GM21390 (cell line): Measurements from ENCODE around the gene UROC1.

ENCODE experiments used
- ATAC-seq: cut with Tn5 transposase; IDR thresholded peaks from one replicate; pipeline ENCODE4 v1.9.1; 2021; ENCODE audit not compliant: unreplicated experiment

Gene UROC1

DNA sequence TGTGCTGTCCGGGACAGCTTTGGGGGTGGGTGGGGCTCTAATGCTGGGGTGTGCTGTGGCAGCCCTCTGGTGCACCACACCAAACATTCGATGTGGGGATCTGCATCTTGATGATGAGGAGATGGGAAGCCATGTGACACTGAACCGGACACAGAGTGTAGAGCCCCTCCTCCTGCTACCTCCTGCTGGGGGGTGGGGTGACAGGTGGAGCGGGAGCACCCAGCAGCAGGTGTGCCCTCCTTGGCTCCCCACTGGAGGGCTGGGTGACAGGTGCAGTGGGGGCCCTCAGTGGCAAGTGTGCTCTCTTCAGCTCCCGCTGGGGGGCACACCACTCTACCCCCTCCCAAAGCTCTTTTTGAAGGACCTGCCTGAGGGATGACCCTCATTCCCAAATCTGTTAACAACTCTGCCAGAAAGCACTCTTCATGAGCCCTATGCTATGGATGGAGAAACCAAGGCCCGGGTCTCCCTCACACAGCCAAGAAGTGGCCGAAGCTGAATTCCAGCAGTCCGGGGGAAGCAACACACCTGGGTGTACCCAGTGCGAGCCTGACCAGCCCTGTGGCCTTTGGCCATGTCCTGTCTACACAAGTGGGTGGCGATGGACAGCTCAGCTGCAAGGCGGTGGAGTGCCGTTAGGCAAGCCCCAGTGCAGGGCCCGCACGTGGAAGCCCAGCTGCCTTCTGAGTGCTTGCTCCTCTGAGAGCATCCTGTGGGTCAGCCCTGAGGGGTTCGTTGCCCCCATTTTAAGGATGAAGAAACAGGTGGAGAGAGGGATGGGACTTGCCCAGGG lies 609 bp upstream of the UROC1 start:
- ATAC-seq: no peak

DNA sequence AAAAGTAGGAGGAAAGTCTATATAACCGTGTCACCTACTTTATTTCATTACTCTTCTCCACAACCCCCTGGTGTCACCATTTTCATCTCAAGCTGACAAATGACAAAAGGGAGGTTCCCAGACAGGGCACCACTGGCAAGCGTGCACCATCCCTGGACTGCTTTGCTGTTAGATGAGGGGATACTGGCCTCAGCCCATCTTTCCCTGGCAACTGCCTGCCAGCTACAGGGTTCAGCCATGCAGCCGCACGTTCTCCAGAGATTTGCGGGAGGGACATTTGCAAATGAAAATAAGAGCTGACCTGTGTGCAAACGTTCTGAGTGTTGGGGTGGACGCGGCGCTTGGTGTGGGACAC lies 660 bp downstream of the UROC1 start:
- ATAC-seq: no peak

DNA sequence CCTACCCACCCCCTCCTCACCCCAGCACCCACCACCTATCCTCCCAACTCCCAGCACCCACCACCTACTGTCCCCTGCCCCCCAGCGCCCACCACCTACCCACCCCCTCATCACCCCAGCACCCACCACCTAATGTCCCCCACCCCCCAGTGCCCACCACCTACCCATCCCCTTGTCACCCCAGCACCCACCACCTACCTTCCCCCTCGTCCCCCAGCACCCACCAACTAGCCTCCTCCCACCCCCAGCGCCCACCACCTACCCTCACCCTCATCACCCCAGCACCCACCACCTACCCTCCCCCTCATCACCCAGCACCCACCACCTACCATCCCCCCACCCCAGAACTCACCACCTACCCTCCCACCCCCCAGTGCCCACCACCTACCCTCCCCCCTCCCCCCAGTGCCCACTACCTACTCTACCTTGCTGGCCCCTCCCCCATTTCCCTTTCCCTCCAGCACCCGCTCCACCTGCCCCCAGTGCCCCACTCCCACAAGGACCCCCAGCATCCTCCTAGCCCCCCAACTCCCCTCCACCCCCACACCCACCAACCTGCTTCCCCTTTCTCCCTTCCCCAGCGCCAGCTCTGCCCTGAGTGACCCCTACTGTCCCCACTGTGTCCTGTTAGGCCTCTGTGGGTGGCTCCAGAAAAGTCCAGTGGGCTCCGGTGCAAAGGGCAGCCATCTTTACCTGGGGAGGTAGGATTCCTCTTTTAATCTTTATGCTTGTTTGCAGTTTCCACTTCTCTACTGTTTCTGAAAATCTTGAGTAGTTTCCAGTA lies 1.2 kb downstream of the UROC1 start:
- no peak for ATAC-seq

DNA sequence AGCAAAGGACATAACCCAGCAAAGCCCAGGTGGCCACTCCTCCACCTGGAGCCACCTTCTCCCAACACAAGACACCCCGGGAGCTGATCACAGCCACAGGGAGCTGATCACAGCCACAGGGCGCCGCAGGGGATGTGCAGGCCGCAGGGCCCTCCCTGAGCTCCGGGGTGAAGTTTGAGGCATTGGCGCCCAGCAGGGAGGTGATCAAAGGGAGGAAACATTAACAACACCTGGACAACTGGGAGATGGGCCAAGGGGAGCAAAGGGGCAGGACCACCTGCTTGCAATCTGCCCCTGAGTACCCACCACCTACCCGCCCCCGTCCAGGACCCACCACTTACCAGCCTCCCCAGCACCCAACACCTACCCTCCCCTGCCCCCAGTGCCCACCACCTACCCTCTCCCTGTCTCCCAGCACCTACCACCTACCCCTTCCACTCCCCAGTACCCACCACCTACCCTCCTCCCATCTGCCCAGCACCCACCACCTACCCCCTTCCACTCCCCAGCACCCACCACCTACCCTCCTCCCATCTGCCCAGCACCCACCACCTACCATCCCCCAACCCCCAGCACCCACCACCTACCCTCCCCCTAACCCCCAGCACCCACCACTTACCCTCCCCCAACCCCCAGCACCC lies 2.4 kb downstream of the UROC1 start:
- no peak for ATAC-seq

DNA sequence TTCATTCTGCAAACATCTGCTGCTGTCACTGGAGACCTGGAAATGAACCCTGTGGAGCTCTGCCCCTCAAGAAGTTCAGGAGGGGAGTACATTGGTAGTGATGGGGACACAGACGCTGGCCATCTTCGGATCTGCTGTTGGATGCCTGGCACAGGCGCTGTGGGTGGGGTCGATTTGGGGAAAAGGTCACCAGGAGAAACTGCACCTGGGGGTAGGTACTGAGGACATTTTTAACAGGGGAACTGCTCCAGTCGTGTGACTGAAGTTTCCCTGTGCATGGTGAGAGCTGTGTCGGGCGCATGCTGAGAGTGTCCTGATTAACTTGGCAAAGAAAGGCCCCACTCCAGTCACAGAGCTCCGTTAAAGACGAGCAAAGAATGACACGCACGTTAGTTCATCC lies 3.4 kb downstream of the UROC1 start:
- no peak for ATAC-seq

DNA sequence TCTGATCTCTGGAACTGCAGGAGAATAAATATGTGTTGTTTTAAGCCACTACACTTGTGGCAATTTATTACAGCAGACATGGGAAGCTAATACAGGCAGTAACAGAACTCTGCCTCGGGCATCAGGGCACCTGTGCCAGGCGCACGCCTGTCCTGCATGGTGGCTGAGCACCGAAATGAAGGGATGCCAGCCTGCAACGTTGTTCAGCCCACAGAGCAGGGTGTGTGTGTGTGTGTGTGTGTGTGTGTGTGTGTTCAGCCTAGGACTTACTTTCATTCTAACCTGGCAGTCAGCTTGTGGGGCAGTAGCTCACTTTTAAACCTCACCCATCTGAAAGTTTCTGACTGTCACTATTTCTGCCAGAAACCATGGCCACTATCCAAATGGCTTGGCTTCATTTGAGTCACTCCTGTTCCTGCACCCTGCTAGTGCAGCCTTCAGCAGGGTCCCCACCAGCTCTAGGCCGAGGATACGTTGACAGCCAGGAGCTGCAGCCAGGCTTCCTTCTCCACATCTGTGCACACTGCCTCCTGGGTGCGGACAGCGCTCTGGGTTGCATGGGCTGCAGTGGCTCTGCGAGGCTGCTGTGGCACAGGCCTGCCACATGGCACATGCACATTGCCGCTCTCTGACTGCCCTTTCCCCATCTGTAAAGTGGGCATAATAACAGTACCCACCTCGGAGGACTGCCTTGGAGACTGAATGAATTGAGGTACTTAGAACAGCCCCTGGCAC lies 4.5 kb downstream of the UROC1 start:
- no peak for ATAC-seq

DNA sequence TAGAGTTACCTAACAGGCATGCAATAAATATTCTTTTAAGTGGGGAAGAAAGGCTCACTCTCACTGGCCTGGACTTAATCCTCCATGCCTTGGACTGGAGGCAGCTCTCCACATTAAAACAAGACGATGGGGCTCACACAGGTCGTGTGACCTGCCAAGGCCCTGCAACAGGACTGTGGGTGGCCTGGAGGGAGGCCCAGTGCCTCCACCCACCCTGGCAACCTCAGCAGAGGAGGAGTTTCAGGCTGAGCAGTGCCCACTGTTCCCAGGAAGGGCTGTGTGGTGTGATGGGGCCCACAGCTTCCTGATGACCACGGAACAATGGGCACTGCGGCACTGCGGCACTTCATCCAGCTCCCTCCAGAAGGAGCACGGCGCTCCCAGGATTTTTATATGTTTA lies 5.5 kb downstream of the UROC1 start:
- ATAC-seq: no peak

DNA sequence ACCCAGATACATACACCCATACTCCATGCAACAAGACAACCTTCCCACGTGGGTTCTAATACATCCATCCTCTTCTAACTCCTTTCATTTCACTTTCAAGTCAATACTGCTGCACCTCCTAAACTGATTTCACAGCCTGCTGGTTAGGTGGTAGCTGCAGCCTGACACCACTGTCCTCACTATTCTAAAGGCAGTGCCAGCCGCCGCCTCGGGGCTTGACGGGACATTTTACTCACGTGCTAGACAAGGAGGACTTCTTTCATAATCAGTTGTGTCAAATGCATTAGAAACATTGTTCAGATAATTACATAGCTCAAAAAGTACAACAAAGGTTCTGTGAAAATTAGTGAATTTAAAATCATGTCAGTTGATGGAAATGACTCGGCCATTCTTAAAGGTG lies 6.3 kb downstream of the UROC1 start:
- ATAC-seq: no peak

DNA sequence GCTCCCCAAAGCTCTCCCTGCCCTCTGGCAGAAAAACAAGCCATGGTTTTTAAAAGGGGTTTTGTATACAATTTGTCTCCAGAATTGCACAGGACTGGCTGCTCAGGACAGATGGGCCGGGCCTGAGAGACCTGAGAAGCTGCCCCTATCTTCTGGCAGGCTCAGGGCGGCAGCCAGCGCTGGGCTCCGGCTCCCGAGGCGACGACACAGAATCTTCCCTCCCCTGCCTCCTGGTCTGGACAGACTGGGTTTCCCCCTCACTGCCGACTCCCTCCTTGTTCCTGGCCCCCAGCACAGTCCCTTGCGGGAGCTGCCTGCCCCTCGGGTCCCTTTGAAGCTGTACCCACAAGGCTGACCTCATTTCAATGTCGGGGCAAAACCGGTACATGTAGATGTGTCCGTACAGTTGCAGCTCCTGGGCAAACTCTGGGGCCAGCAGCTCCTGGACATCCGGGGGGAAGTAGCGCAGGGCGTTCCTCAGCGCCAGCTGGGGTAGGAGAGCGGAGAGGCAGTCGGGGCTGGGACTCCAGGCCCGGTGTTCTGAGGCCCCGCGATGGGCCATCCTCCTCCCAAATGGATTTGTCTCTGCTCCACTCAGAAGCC lies 7.2 kb downstream of the UROC1 start:
- ATAC-seq: no peak

DNA sequence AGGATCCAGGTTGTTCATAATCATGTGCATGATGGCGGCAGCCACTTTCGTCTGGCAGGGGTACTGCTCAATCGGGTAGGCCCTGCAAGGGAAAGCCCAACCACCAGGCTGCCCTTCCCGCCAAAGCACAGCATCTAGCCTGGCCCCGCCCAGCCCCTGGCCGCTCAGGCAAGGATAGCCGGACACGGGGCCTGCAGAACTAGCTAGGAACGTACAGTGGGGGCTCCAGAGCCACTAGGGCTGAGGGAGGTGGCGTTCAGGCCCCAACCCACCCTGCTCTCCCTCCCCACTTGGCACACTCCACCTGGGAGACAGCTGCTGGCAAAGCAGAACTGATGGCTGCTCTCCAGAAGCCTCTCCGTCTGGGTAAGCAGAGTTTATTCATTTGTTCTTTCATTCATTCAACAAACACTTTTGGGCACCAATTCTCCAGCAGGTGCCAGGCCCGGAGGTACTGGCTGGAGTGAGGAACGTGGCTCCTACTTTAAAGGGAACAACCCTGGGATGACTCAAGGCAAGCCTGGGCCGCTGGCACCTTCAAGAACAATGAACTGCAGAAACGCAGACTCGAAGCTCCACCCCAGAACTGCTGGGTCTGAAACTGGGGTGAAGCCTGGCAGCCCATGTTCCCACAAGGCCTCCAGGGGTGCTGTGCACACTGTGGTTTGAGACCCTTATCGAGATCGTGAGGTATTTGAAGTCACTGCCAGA lies 7.8 kb downstream of the UROC1 start:
- no peak for ATAC-seq

DNA sequence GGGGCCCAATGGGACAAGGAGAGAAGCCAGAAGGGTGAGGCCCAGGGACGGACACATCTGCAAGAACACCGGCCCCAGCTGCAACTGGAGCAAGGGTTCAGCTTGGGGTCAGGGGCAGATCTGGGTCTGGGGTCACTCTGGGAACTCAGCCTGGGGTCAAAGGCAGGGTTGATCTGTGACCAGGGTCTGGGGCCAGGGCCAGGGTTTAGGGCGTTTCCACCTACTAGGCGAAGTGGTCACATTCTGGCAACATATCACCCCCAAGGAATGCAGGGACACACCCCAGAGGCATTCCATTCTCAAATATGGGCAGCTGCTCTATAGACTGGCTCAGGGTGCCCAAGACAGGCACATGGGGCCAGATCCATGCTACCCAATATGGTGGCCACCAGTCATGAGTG lies 9.0 kb downstream of the UROC1 start:
- ATAC-seq: no peak

DNA sequence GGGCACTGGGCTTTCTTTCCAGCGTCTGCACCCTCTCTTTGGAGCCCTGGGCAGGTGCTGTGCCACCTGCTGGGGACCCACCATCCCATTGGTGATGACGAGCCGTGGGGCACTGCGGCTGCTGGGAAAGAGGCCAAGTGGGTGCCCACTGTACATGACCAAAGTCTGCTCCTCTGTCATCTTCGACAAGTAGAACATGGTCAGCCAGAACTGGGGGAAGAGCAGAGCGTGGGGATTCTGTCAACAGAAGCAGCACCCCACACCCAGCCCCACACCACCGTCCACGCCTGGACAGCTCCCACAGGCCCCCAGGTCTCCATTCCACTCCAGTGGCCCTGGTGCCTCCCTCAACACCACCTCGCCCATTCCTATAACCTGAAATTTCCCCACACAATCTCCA lies 9.7 kb downstream of the UROC1 start:
- no peak for ATAC-seq

DNA sequence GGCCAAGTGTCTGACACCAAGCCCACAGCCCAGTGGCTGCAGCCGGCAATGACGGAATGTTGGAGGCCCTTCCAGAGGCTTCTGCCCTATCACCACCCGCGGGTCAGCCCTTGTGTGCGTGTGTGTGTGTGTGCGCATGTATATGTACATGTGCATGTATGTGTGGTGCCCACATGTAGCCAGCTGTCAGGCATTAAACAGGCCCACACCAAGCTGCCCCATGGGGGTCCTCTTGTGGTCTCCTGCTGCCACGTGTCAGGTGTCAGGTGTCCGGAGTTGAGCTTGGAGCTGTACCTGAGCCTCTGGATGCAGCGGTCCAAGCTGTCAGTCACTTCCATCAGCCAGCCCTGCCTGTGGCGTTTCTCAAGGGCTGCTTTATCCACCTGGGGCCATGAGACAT lies 13.9 kb downstream of the UROC1 start:
- no peak for ATAC-seq

DNA sequence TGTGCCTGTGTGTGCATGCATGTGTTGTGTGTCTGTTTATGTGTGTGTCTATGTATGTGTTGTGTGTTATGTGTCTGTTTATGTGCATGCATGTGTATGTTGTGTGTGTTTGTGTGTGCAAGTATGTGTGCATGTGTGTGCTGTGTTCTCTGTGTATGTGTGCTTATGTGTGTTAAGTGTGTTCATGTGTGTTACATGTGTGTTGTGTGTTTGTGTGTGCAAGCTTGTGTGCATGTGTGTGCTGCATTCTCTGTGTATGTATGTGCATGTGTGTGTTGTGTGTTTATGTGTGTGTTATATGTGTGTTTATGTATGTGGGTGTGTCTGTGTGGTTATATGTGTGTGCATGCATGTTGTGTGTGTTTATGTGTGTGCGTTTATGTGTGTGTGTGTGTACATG lies 14.9 kb downstream of the UROC1 start:
- no peak for ATAC-seq

DNA sequence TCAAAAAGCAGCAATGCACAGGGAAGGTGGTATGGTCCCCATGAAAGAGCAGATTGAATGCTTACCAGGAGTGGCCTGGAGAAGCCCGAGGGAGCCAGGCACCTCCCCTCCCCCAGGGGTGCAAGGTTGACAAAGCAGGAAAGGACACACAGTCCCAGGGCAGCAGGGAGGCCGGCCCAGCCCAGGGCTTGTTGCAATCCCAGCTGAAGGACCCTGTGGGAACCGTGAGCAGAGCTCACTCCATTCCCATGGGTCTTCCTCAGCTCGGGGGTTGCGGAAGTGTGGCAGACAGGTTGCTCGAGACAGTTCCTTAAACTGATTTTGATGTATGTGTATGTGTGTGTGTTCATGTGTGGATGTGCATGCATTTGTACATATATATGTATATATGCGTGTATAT lies 15.8 kb downstream of the UROC1 start:
- ATAC-seq: no peak

DNA sequence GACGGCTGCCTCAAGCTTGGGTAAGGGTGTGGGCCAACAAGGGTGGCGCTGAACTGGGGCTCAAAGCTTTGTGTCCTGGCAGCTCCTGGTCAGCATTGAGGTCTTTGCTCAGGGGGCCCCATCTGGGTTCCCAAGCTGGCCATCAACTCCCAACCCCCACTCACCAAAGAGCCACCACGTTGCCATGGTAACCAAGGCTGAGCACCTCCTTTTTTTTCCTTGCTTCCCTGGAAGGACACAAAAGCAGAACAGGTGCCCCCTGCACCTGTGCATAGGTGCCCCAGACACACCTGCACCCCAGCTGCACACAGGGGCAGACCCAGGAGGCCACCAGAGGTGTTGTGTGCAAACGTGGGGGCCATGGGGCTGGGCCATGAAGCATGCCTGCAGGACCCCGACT lies 16.5 kb downstream of the UROC1 start:
- ATAC-seq: no peak

DNA sequence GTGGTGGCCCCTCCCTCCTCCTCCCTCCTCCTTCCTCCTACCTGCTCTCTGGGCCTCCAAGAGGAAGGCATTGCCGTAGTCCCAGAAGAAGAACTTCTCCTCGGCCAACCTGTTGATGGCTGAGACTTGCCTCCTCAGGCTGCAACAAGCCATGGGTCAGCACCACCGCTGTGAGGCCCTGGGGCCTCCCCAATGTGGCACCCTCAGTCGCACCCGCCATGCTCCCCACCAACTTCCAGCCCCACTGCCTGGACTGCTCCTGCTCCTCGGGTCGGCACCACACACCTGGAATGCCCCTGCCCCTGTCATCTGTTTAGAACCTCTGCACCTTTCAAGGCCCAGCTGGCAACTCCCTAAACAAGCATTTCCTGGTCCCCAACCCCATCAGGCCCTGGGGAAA lies 17.6 kb downstream of the UROC1 start:
- no peak for ATAC-seq

DNA sequence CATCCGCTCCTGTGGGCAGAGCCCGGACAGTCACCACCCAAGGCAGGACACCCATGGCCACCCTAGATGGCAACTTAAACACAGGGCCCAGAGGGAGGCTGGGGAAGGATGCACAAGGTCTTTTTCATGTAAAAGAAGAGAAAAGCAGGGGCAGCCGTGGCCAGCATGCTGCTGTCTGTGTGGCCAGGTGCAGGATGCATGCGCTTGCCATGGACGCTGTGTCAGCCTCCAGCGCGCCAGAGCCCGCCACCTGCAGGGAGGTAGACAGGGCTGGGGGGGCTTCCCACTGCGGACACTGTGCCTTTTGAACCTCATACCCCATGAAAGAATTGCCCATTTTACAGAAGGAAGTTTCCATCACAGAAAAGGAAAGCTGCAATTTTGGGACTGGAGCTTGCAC lies 18.2 kb downstream of the UROC1 start:
- no peak for ATAC-seq

DNA sequence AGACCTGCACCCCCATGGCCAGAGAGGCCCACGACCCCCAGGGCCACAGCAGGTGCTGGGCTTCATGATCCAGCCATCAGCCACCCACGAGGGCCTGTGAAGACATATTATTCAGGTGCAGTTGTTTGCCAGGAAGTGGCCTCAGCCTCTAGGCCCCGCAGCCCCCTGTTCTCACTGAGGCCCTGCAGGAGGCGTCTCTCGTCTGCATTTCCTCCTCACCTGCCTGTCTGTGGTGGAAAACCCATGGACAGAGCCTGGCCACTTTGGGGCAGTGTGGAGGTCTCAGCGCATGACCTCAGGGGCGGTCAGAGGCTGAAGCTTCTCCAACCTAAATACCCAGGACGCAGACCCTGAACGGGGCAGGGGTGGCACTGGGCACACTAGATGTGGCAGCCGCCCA lies 18.6 kb downstream of the UROC1 start:
- ATAC-seq: no peak

DNA sequence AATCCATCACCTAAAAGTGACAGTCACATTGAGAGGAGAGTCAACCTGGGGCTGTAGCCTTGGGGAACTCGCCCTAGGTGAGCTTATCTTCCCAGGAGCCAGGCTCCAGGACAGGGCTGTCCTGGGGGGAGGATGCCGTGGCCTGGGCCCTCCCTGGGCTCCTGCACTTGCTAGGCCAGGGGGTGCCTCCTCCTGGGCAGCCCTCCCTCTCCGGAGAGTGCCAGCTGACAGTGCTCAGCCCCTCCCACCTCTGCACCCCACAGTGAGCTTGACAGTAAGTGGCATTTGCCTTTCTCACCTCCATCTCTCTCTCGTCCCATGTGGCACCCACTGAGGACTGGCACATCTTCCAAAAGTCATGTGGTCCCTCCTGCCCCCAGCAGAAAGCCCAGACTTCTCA lies 19.1 kb downstream of the UROC1 start:
- ATAC-seq: no peak

DNA sequence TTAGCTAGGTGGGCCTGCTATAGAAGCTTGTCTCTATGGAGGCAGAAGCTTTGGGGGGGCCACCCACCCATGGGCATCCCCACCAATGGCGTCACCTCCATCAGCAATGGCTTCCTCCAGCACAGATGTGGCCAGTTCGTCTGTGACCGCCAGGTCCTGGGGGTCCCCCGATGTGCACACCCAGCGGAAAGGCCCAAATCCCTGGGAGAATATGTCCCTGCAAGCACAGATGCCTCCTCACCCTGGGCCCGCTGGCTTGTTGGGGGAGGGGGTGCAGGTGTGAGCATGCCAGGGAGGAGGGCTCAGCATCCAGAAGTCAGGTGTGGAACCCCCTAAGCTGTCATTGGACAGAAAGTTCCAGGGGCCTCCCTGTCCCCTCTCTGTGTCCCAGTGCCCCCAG lies 19.6 kb downstream of the UROC1 start:
- no peak for ATAC-seq
